Activated T-cell treated with anti-CD3 and anti-CD28 coated beads for 4 hours (primary cell): ENCODE measurements around the gene PCK1.

ENCODE experiments used
- DNase-seq: peaks from one replicate; pipeline ENCODE4 v3.0.0-alpha.2; 2020

Gene PCK1

DNA sequence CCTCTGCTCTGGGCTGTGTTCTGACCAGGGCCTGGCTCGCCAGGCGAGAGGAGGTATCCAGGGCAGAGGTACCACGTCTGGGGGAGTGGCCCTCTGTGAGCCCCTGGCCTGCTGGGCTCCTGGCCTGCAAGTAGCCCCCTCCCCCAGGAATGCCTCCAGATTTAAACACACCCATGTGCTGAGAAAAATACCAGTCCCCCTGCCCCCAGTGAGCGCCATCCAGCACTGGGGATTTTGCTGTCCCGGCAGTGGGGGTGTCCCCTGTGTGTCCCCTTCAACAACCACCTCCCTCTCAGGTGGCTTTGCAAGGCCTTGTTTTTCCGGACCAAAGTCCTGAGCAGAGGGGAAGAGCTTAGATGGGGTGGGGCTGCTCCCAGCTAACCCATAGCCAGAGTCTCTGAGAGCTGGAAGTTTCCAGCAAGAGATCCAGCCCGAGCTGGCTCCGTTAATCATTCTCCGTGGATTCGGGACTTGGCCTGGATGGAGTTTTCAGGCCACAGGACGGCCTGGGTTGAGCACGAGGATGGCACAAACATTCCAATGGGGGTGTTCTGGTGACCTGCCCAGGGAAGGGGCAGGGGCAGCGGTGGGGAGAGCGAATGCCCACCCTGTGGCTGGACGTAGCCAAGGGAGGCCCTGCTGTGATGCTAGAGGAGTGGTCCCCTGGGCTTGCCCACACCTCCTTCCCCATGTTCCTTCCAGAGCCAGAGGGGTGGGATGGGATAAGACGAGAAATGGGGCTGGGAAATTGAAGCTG is 29.0 kb downstream of the PCK1 start:
- DNase-seq = no peak

DNA sequence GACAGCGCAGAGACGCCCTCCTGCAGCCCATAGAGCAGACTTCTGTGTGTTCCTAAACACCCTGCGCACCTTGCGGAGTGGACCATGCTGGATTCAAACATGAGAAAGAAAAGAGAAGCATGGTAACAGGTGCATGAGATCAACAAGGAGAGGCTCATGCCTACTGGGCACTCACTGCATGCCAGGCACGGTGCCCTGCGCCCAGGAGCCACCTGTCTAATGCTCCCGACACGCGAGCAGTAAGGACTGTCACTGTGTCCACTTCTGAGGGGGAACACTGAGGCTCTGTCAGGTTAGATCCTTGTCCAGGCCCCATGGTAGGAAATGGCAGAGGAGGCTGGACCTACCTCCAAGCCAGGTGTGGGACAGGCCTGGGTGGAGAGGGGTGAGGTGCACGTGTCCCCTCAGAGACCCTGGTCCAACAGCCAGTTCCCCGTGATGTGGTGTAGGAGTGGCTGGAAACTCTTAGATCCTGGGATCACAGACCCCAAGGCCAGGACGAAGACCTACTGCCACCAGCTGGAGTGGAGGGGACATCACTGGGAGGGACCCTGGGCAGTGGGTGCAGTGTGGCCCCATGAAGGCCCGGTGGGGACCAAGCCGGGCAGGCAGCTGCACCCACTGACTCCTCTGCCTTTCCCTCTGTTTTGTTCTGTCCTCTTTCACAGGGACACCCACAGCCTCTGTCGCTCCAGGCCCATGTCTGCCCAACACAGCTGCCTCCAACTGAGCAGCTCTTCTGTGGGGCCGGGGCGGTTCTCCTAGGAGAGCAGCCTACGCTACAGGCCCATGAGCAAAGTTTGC is 29.8 kb downstream of the PCK1 start:
- DNase-seq = no peak

DNA sequence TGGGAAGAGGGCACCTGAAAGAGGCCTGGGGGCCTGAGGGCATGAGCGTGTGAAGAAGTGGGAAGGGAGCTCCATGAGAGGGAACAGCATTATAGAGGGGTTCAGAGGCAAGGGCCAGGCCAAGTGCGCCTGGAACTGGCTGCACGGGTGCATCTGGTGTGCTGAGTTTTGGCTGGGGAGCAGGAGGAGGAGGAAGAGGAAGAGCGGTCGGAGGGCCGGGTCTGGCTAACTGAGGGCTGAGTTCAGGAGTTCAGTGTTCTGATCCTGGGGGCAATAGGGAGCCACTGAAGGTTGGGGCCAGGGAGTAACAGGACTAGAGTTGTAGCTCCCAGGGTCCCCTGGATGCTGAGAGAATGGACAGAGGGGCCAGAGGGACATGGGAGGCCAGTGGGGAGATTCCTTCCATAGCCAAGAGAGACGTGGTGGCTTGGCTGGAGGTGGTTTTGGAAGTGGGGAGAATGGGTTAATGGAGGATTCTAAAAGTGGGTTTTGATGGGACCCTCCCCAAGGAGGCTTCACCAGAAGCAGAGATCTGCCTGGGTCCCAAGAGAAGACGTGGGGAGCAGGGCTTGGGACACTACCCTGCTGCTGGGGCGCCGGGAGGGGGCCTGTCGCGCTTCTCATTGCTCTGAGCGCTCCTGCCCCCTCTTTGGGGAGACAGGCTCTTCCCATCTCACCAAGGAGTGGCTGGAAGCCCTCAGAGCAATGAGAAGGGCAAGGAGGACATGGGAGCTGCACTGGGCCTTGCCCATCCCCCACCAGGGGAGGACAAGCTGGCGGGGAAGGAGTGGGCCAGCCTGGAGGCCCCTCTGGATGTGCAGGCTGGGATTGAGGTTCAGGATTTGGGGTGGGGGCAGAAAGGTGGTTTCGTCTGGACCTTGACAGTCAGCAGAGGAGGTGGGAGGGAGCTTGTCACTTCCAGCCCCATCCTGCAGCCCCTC is 30.6 kb downstream of the PCK1 start:
- DNase-seq = no peak

DNA sequence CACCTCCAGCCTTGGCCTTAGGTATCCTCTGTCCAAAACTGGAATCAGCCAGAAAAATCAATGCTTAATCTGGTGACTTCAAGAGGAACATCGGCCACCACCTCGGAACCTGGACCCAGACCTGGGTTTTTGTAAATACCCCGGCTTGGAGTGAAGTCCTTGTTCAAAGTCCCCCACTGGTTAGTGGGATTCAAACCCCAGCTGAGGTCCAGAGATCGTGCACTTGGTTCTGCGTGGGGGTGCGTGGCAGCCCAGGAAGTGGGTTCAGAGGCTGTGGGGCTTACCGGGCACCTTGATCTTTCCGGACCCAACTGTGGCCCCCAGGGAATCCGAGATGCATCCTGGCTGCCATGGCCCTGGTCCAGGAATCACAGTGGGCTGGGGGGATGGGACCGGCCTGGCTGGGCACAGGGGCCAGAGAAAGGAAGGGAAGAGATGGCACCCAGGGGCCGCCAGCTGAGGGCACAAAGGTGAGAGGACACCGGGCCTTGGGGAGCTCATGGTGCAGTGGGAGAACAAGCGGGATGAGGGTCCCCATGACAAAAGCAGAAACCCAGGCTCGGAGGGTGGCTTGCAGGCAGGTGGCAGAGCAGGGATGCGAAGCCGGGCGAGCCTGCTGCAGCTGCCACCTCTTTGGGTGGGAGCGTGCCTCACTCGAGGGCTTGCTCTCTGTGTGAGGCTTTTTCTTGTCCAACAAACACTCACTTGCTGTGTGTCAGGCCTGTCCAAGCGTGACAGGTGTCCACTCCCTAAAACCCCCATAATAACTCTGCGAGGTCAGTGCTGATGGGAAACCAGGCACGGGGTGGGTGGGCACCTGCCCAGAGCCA is 31.6 kb downstream of the PCK1 start:
- DNase-seq = no peak

DNA sequence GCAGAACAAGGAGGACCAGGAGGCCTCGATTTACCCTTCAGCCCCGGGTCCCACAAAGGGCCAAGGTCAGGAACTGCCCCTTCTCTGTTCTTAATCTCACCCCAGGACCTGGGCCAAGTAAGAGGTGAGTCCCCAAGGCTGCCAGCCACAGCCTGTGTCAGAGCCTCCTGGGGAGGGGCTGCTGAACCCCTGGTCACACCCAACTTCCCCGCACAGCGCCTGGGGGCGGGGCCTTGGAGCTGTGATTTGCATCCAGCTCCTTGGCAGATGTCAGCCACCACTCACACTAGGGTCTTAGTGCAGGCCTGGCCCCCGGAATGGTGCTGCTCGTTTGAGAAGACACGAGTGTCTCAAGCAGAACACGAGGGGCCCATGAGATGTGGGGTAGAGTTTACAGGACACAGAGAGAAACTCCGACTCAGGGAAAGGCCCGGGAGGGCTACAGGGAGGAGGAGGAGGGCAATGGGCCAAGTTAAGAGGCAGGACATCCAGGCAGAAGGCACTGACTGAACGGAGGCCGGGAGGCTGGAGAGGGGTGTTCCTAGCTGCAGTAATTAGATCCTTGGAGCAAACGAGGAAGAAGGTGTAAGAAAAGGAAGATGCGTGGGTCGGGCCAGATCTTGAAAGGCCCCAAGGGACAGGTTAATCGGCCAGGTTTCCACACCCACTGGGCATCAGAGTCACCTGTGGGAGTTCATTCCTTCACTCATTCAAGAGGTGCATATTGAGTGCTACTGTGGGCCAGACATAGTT is 32.4 kb downstream of the PCK1 start:
- DNase-seq = no peak

DNA sequence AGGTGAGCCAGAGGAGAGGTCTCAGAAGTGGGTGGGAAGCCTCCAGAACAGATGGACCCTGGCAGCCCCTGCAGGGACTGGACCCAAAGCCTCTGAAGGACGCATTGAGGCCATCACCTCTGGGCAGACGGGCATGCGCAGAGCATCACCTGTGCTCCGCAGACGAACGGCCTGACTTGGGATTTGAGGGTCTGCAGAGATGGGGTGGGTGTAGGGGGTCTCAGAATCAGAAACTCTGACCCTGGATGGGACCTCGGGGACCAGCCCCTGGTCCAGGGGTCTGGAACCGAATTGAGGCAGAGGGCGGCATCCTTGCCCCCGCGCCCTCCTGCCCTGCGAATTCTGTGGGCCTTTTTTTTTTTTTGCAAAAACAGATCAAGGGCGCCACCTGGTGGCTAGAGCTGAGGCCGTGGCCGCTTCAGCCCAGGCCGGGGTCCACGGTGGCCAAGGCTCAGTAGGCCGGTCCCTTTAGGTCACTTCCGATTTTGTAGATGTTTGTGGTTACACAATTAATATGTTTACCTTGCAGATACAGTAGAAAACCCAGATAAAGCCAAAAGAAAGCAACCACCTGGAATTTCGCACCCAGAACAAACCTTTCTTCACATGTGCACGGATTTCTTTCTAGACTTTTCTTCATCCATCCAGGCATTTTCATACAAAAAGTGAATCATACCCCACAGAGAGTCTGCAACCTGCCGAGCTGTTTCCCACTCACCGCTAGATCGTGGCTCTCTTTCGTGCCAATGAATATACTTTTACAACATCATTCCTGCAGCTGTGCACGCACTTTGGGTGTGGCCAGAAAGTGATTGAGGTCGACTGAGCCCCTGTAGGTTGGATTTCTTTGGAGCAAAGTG is 33.4 kb downstream of the PCK1 start:
- DNase-seq = peak; percentile 28

DNA sequence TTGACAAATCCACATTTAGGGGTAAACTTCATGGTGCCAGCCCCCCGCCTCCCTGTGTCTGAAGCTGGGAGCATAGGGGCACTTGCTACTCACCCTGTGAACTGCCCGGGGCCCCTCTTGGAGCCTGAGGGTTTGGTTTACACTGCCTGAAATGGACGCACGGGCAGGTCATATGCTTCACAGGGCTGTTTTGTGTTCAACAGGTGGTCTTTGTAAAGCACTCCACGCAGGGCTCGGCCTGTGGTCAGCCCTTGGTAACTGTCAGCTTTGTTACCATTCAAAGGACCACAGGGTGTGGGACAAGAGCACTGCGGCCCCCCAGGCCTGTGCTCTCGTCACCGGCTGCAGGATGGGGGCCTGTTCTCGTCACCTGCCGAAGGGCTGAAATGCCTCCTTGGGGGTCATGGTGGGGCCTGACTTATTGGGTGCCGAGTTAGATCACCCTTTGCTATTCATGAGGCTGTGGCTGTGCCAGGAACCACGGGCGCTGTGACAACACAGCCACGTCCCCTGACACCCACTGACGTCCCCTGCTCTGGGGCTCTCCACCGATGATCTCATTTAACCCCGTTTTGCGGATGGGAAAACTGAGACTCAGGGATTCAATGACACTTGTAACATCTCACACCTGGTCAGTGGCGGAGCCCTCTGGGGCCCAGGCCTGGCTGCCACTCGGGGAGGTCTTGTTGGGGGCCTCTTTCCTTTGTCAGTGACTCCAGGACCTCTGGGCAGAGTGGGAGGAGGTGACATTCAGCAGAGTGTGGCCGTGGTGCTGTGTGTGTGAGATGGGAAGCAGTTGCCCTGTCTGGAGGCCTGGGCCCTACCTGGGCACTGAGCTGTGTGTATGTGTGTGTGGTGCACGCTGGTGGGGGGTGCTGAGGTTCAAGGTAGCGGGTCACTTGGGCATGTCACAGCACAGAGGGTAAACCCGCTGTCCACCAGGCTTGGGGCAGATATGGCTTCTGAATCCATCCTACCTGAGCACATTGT is 34.4 kb downstream of the PCK1 start:
- DNase-seq = no peak

DNA sequence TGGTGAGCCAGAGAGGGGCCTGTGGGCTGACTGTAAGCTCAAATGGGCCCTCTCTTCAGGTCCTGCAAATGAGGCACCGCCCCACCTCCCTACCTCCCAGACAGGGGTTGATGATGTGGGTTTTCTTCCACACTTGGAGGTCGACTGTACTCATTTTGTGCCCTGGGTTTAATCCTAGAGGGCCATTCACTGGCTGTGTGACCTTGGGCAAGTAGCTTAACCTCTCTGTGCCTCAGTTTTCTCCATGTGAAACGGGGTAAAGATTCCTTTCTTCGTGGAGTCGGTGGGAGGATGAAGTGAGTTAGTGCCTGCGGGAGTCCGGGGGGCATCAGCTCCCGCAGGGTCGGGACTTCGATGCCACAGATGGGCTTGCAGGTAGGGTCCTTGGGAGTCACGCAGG is 35.4 kb downstream of the PCK1 start:
- no peak for DNase-seq

DNA sequence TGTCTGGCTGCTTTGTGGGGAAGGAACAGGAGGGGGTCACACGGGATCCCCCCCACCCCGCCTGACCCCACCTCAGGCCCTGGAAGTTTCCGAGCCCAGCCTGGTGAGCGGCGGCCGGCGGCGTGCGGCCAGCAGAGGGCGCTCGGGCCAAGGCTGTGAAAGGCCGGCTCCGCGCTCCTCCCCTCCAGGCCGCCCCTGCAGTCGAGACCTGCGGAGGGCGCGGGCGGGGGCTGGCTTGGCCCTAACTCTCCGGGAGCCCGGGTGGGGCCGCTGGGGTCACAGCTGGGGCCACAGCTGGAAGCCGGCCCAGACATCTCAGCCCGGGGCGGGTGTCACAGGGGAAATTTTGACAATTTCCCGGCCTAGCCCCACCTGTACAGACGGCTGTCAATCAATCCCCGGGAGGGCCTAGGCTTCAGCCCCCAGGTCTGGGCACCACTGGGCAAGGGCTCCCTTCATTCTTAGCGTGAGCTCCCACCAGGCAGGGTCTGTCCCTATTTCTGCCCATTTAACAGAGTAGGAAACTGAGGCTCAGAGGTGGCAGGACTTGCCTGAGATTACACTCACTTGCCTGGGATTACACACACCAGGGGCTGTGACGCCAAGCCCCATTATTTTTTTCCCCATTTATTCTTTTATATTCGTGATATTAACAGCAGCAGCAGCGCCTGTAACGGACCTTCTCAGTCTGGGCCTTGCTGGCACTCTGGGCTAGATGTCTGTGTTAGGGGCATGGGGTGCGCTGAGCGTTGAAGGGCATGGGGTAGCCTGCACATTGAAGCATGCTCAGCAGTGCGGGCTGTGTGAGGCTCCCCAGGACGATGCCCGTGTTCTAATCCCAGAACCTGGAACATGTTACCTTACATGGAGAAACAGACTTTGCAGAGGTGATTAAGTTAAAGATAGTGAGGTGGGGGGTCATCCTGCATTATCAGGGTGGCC is 36.4 kb downstream of the PCK1 start:
- DNase-seq = peak; percentile 62

DNA sequence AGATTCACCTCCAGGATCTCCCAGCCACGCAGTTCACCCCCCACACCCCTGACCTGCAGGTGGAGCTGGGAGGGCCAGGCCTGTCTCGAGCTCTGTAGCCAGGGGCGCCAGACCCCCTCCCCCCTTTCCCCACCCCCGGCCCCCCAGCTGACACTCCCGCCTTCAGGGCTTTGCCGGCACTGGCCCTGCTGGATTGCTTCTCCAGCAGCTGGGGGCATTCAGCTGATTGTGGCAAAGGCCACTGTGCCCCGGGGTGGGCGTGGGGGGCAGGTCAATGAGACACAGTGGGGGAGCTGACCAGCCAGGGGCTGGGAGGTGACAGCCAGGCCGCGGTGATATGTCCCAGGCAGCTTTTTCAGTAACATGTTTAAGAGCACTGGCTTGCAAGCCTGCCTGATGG is 37.1 kb downstream of the PCK1 start:
- no peak for DNase-seq

DNA sequence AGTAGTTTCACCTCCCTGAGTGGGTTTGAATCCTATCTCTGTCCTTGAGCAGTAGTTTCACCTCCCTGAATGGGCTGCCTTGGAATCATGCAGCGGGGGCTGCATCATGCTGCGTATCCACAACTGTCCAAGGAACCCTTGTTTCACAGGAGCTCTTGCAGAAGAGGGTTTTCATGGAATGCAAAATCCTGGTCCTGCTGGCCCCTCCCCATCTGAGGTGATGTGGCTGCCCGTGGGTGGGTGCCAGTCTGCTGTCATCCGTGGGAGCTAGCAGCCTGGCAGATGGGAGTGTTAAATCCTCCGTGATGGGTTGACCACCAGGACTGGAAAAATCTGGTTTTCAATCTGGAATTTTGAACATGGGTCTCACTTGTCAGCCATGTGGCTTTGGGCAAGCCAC is 37.6 kb downstream of the PCK1 start:
- no peak for DNase-seq

DNA sequence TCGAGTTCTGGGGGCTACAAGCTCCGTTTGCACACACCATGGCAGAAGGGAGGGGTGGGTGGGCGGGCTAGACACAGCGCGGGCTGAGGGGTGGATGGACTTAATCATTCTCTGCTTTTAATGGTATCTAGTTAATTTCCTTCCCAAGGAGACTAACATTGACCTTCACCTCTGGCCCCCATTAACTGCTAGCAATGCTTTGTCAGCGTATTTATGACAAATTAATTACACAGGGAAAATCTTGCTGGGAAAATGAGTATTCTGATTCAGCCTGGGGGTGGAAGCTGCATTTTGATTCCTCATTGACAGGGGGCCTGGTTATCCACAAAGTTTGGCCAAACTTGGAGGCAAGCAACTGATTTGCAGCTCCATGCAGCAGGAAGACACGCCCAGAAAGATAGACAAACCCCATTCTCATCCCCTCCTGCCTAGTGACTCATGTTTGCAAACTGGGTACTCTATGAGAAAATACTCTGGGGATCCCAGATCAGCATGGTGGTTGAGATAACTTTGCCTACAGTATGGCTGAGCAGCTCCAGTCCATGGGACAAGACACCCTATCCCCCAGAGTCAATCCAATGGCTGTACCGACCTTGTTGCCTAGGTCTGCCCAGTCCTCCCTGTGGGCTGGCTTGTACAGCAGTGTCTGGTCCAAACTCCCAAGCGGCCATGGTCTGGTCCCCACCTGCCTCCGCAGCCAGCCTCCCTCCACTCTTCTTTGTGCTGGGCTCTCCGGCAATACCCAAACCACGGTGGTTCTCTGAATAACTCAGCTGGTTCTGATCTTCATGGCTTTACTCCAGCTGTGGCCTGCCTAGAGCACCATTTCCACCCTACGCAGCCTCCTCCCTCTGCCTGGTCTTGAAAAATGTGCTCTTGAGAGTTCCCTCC is 39.7 kb downstream of the PCK1 start:
- DNase-seq = no peak

DNA sequence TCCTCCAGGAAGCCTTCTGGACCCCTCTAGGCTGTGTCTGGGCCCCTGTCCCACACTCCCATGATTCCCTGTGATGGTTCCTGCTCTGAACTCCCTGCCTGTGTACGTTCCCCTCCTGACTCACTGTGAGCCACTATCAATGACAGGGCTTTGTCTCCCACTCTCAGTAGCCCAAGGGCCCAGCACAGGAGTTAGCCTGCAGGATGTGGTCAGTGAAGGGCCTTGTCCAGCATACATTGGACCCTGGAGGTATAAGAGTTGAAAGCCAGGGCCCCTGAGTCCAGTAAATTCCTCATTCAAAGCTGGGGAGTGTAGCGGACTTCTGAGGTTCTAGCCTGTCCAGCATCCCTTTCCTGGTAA is 40.3 kb downstream of the PCK1 start:
- DNase-seq = no peak

DNA sequence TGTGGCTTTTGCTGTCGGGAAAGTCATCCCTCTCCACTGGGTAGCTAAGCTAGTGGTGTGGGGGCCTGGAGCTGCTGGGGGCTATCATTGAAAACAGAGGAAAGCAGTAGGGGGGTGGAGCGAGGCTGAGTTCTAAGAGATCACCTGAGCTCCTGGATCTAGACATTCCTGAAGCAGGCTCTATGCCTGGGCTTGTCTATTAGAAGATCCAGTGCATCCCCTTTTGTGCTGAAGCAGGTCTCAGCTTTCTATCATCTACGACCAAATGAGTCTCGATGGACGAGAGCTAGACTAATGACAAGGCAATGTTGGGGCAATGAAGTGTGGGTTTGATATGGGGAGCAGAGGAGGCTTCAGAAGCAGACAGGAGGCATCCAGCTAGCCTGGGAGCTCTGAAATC is 40.8 kb downstream of the PCK1 start:
- DNase-seq = no peak

DNA sequence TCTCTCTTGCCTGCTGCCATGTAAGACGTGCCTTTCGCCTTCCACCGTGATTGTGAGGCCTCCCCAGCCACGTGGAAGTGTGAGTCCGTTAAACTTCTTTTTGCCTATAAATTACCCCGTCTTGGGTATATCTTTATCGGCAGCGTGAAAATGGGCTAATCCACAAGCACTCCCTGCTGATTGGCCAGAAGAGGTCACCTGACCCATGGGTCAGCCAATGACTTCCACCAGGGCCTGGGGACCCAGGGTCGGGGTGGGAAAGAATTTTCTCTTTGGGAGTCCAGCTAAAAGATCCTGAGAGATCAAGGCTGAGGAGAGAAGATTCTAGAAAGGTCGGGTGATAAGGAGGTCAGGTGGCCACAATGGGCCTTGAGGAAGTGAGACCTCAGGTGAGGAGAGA is 42.2 kb downstream of the PCK1 start:
- no peak for DNase-seq

DNA sequence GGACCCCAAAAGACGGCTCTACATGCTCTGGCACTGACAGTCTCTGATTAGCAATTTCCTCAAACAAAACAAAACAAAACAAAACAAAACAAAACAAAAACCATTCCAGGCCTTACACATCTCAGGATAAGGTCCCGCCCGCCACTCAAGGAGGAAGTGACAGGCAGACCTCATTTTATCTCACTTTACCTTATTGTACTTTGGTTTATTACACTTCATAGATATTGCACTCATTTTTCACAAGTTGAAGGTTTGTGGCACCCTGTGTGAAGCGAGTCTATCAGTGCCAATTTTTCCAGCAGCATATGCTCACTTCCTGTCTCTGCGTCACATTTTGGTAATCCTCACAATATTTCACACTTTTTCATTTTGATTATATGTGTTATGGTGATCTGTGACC is 44.1 kb downstream of the PCK1 start:
- no peak for DNase-seq

DNA sequence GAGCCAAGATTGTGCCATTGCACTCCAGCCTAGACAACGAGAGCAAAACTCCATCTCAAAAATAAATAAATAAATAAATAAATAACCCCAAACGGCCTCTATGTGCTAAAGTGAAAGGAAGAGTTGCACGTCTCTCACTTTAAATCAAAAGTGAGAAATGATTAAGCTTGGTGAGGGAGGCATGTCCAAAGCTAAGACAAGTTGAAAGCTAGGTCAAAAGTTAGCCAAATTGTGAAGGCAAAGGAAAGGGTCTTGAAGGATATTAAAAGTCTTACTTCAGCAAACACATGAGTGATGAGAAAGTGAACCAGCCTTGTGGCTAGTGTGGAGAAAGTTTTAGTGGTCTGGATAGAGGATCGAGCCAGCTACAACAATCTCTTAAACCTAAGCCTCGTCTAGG is 45.0 kb downstream of the PCK1 start:
- DNase-seq = no peak
